ENCODE measurements around the gene BRD9. TPM values are rescaled to one million over a fixed set of nuclear protein-coding genes. Genes with fewer than 3 reads are reported as not detected.

BRD9 gene
- total RNA-seq, 1 donor from 2014 or later = 60.5 TPM

DNA sequence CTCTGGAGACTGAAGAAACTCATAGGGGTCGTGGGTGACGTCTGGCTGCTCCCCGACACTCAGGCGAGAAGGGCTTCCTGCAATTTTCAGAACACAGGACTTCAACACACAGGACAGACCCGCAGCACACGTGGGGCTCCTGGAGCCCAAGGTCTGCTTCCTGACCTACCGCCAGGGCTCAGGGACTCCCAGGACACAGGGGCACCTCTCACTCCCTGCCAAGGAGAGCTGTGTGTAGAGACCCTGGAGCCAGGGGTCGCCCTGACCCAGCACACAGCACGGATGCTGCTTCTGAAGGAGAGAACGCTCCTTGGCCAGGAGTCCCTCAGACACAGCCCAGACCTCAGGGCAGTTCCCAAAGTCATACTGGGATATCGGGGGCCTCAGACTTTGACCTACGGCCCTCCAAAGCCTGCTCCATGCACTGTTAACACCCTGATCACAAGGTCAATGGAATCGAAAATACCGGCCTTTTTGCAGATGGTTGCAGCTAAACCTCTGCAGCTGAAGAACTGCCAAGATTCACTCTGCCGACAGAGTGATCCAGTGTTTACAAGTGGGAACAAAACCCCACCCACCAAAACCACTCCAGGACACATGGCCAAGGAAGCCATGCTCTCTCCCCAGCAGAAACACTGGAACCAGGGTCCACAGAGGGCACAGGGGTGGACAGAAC is 28.0 kb downstream of the BRD9 start:
- H3K27me3 Mint-ChIP-seq (ENCODE audit: low read depth) = no peaks in the 10 kb centered on the region
- H3K36me3 Mint-ChIP-seq = peaks cover 29% of the 10 kb centered on the region
- TF ChIP-seq, protein P1, sequence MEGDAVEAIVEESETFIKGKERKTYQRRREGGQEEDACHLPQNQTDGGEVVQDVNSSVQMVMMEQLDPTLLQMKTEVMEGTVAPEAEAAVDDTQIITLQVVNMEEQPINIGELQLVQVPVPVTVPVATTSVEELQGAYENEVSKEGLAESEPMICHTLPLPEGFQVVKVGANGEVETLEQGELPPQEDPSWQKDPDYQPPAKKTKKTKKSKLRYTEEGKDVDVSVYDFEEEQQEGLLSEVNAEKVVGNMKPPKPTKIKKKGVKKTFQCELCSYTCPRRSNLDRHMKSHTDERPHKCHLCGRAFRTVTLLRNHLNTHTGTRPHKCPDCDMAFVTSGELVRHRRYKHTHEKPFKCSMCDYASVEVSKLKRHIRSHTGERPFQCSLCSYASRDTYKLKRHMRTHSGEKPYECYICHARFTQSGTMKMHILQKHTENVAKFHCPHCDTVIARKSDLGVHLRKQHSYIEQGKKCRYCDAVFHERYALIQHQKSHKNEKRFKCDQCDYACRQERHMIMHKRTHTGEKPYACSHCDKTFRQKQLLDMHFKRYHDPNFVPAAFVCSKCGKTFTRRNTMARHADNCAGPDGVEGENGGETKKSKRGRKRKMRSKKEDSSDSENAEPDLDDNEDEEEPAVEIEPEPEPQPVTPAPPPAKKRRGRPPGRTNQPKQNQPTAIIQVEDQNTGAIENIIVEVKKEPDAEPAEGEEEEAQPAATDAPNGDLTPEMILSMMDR (IDR thresholded peaks at IDR 0.05; ENCODE audit: unreplicated experiment) = no peak

DNA sequence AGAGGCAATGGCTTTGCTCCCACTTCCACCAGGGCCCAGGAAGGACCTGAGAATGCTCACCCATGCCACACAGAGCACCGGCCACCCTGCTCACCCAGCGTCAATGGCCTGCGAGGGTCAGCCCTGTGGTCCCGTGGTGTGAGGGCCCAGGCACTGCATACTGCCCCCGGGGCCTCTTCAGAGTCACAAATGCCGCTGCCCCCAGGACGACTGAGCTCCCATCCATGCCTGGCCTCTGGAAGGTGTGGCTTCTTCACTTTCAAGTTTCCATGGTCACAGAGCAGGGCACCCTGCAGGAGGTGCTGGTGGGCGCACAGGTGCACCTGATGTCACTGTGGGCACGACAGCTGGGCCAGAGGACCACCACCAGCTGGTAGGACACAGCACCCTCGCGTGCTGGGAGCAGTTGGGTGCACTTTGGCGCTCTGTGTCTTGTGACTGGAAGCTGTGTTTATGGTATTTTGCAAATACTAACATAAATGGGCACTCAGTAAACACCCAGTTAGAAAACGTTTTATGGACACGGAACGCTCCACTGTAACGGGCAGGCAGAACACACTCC is 29.3 kb downstream of the BRD9 start:
- Mint-ChIP-seq H3K4me1 (no peaks in the 10 kb centered on the region), H3K9me3 (no peaks in the 10 kb centered on the region), H3K36me3 (peaks cover 21% of the 10 kb centered on the region), H3K27me3 (ENCODE audit: low read depth) (no peaks in the 10 kb centered on the region), H3K4me3 (no peak overlapping the region), H3K27ac (no peak overlapping the region)
- no peak for DNase-seq (ENCODE audit: low spot score in 2 of 2, unreplicated experiment in 2 of 2)
- TF ChIP-seq, protein P1 (IDR thresholded peaks at IDR 0.05; ENCODE audit: unreplicated experiment) = no peak

More for the DNA sequence above, 28.0 kb downstream of the BRD9 start:
- Mint-ChIP-seq H3K4me3 (no peak overlapping the region), H3K27ac (no peak overlapping the region), H3K4me1 (no peaks in the 10 kb centered on the region), H3K9me3 (no peaks in the 10 kb centered on the region)
- DNase-seq (ENCODE audit: low spot score in 2 of 2, unreplicated experiment in 2 of 2) = no peak

- H3K4me3 Mint-ChIP-seq = no peak overlapping the region
- TF ChIP-seq, protein P1 (IDR thresholded peaks at IDR 0.05; ENCODE audit: unreplicated experiment) = no peak
- no peak overlapping the region for H3K27ac Mint-ChIP-seq
- H3K9me3 Mint-ChIP-seq = no peaks in the 10 kb centered on the region
- H3K36me3 Mint-ChIP-seq = peaks cover 15% of the 10 kb centered on the region
- no peak for DNase-seq (ENCODE audit: low spot score in 2 of 2, unreplicated experiment in 2 of 2)
- no peaks in the 10 kb centered on the region for H3K4me1 Mint-ChIP-seq
- H3K27me3 Mint-ChIP-seq (ENCODE audit: low read depth) = no peaks in the 10 kb centered on the region
Observed at GRCh38 chr5:862367-863243, 30.0 kb downstream of the BRD9 start.

GRCh38 chr5:861442-862366 is 30.9 kb downstream of the BRD9 start:
- Mint-ChIP-seq H3K4me1 (no peaks in the 10 kb centered on the region), H3K4me3 (no peak overlapping the region), H3K36me3 (peaks cover 10% of the 10 kb centered on the region)

More at GRCh38 chr5:861442-862366, 30.9 kb downstream of the BRD9 start:
- Mint-ChIP-seq H3K27ac (no peak overlapping the region), H3K27me3 (ENCODE audit: low read depth) (no peaks in the 10 kb centered on the region), H3K9me3 (no peaks in the 10 kb centered on the region)
- TF ChIP-seq, protein P1 (IDR thresholded peaks at IDR 0.05; ENCODE audit: unreplicated experiment) = no peak
- no peak for DNase-seq (ENCODE audit: low spot score in 2 of 2, unreplicated experiment in 2 of 2)

All from mesothelial cell of epicardium (in vitro differentiated cells).